Measurements from ENCODE around the gene FXR2. TPM values are rescaled to one million over a fixed set of nuclear protein-coding genes. Genes with fewer than 3 reads are reported as not detected.

FXR2 gene
- total and polyA plus RNA-seq, 10 of the 15 experiments (the other 5 are each of a cell fraction or from before 2014, with no cell fraction given) = 1.6 to 33.3 (median 22.0) TPM

DNA sequence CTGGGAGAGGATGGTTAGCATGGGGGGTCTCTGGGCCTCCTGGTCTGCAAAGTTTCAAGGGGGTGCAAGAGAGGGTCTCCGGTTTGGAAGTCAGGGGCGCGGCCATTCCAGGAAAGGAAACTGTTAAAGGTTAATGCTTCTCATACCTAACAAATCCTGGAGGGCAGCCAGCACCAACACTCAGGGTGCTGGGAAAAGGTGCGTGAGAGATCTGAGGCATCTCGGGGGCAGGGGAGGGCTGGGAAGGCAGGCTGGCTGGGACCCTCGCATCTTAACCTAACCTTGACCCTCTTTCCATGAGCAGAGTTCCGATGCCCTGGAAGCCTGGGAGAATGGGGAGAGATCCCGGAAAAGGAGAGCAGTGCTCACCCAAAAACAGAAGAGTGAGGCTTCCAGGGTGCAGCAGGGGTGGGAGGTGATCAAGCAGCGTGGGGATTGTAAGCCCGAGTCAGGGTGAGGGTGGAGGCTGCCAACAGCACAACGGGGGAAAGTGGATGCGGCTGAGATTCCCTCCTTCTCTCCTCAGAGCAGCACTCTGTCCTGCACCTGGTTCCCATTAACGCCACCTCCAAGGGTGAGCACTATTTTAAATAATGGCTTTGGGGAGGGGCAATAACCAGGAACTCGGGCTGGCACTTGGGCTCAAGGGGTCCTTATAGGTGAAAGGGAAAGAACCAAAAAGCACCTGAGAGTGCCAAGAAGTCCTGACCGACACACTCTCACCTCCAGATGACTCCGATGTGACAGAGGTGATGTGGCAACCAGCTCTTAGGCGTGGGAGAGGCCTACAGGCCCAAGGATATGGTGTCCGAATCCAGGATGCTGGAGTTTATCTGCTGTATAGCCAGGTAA lies 55.2 kb downstream of the FXR2 start:
- Histone ChIP-seq H3K4me1 (ENCODE audit: control insufficient read depth, insufficient read depth, low read length) (peaks cover 37% of the 10 kb centered on the region), H3K27ac (ENCODE audit: control insufficient read depth, insufficient read depth) (0 out of 2 replicates have a peak overlapping the region, but pooled peaks have one; percentile 2), H3K36me3 (ENCODE audit: control insufficient read depth in 2 of 2, insufficient read depth in 2 of 2, low read length in 1 of 2) (peaks cover 0 to 2% of the 10 kb centered on the region in 2 experiments; a peak in 1 of 4 replicates), H3K9me3 (replicated peaks; ENCODE audit: control insufficient read depth, insufficient read depth, low read length) (no peaks in the 10 kb centered on the region), H4K20me1 (ENCODE audit: control insufficient read depth, insufficient read depth) (no peaks in the 10 kb centered on the region), H3K79me2 (ENCODE audit: control insufficient read depth, insufficient read depth, low read length) (peaks cover 29% of the 10 kb centered on the region), H3K4me3 (peak overlapping the region; percentile 66; the same call in 1 of the 2 replicates), H3K9ac (ENCODE audit: control insufficient read depth, insufficient read depth, low read length) (peak overlapping the region; percentile 70), H3K27me3 (replicated peaks in 1 of 2; ENCODE audit: control insufficient read depth in 2 of 2, insufficient read depth in 2 of 2, low read length in 1 of 2) (no peaks in the 10 kb centered on the region), H2AFZ (ENCODE audit: control insufficient read depth, low read depth, low read length) (no peak overlapping the region), H3K4me2 (ENCODE audit: control insufficient read depth, insufficient read depth) (peak overlapping the region; percentile 92)
- POLR2A ChIA-PET = interaction anchor here (0.5 to 4.2 kb wide), 17 partner anchors 7 to 204 kb away, joined by 3 to 36 read pairs (median 4); partner anchors contain the start of genes MPDU1, POLR2A, TMEM102 and TMEM95
- CTCF ChIA-PET = interaction anchor here (0.6 to 6.2 kb wide), 45 partner anchors 7 to 282 kb away, joined by 3 to 192 read pairs (median 7); partner anchors contain the start of genes ACAP1, CD68, CHRNB1 and FGF11
- no peak for FAIRE-seq
- intact Hi-C loops (cut with micrococcal nuclease; ENCODE audit: unreplicated experiment) (loop anchor here (2.0 to 5.0 kb wide), 4 partner anchors 37 to 203 kb away; partner anchors contain the start of genes FGF11 and TMEM102), in situ Hi-C loops (cut with MboI) (loop anchor here (25.0 kb wide), 1 partner anchor 522 kb away; the partner anchor contains the start of genes SLC16A11 and SLC16A13)
- WGBS (ENCODE audit: insufficient coverage, insufficient replicate concordance, low lambda C conversion rate, missing lambda C conversion rate) = 83% methylated on average over 16 of the region's 18 CpGs
- no peak for ATAC-seq
- no peak for TF ChIP-seq SP1 (IDR thresholded peaks at IDR 0.05; ENCODE audit: low read depth, low read length)
- no peak for TF ChIP-seq NFXL1 (IDR thresholded peaks at IDR 0.05; ENCODE audit: borderline replicate concordance)
- TF ChIP-seq IKZF1 (conservative IDR thresholded peaks at IDR 0.05) = 0 out of 2 replicates have a peak, but pooled peaks have one; percentile 19
- TF ChIP-seq ETV6 (conservative IDR thresholded peaks at IDR 0.05 in 1 of 2, IDR thresholded peaks at IDR 0.05 in 1 of 2; ENCODE audit: borderline replicate concordance in 1 of 2, low read depth in 1 of 2) = no peak
- TF ChIP-seq EP300 (IDR thresholded peaks at IDR 0.05; ENCODE audit: borderline replicate concordance in 1 of 2, control insufficient read depth in 1 of 2, low read depth in 2 of 2, low read length in 2 of 2) = no peak
- TF ChIP-seq SMAD1 (IDR thresholded peaks at IDR 0.05; ENCODE audit: low read depth, partially characterized antibody) = no peak
- TF ChIP-seq STAT1 (conservative IDR thresholded peaks at IDR 0.05) = no peak
- DNase-seq (ENCODE audit: low read depth, low spot score) = no peak
- no TSS peak for BruUV-seq (replicated peaks)
- SMC1A ChIA-PET (ENCODE audit: uncharacterized antibody, unreplicated experiment) = interaction anchor here (0.8 to 4.9 kb wide), 34 partner anchors 10 to 230 kb away, joined by 3 to 67 read pairs (median 5); partner anchors contain the start of genes CD68, TMEM102, TMEM95 and TNFSF12
- RAD21 ChIA-PET (ENCODE audit: unreplicated experiment) = interaction anchor here (0.6 to 4.9 kb wide), 27 partner anchors 12 to 278 kb away, joined by 3 to 84 read pairs (median 5); partner anchors contain the start of genes ACAP1, CD68, CHRNB1 and FGF11
